Neural cell (in vitro differentiated cells): ENCODE measurements around the gene WRNIP1. TPM values are rescaled to one million over a fixed set of nuclear protein-coding genes. Genes with fewer than 3 reads are reported as not detected.

Source experiments
- H2AFZ ChIP-seq: fragments of 200-600, 300-800 bp; sonication (generic), shearing (Covaris generic); 2 replicates; pipeline ENCODE4 v1.6.0; 2014; ENCODE audit warnings: low read depth, mild to moderate bottlenecking, antibody characterized with exemption, low read length, moderate library complexity
- H3F3A ChIP-seq: fragments of 200-600 bp; shearing (Covaris generic); 2 replicates; pipeline ENCODE4 v1.6.1; 2016; ENCODE audit warnings: mild to moderate bottlenecking, moderate library complexity, mixed read lengths, antibody characterized with exemption, low read length; ENCODE audit not compliant: insufficient read depth, poor library complexity, severe bottlenecking
- H3K27ac ChIP-seq: fragments of 200-600, 300-800 bp; sonication (generic), shearing (Covaris generic); 2 replicates; pipeline ENCODE4 v1.5.1; 2014; ENCODE audit warnings: mild to moderate bottlenecking, low read length, moderate library complexity
- H3K27me3 ChIP-seq: fragments of 300-800, 200-600 bp; sonication (generic), shearing (Covaris generic); 2 replicates; pipeline ENCODE4 v1.6.0; 2014; ENCODE audit warnings: mild to moderate bottlenecking, low read depth, low read length, moderate library complexity; ENCODE audit not compliant: insufficient read depth
- H3K36me3 ChIP-seq: fragments of 300-800, 200-600 bp; sonication (generic), shearing (Covaris generic); 2 replicates; pipeline ENCODE4 v1.5.1; 2014; ENCODE audit warnings: mild to moderate bottlenecking, antibody characterized with exemption, low read length, moderate library complexity; ENCODE audit not compliant: insufficient read depth
- H3K4me2 ChIP-seq: fragments of 300-800, 200-600 bp; sonication (generic), shearing (Covaris generic); 2 replicates; pipeline ENCODE4 v1.6.0; 2014; ENCODE audit warnings: mild to moderate bottlenecking, low read length
- H3K4me3 ChIP-seq: fragments of 300-800, 200-600 bp; sonication (generic), shearing (Covaris generic); 2 replicates; pipeline ENCODE4 v1.5.1; 2014; ENCODE audit warnings: mild to moderate bottlenecking, low read length, moderate library complexity
- H3K79me2 ChIP-seq: fragments of 200-600 bp; shearing (Covaris generic); replicated peaks from 2 replicates; pipeline ENCODE4 v1.6.0; 2014; ENCODE audit warnings: mild to moderate bottlenecking, low read length, moderate library complexity; ENCODE audit not compliant: insufficient read depth
- H3K9ac ChIP-seq: fragments of 300-800, 200-600 bp; sonication (generic), shearing (Covaris generic); 2 replicates; pipeline ENCODE4 v1.6.1; 2016; ENCODE audit warnings: mild to moderate bottlenecking, low read length, mixed read lengths
- H3K9me2 ChIP-seq: fragments of 200-600 bp; shearing (Covaris generic); 2 replicates; pipeline ENCODE4 v1.6.1; 2016; ENCODE audit warnings: mild to moderate bottlenecking, low read length, mixed read lengths; ENCODE audit not compliant: insufficient read depth
- H3K9me3 ChIP-seq: fragments of 200-600, 300-800 bp; sonication (generic), shearing (Covaris generic); 2 replicates; pipeline ENCODE4 v1.6.1; 2016; ENCODE audit warnings: mild to moderate bottlenecking, mixed run types, low read length, moderate library complexity, mixed read lengths
- H4K20me1 ChIP-seq: fragments of 200-600 bp; shearing (Covaris generic); 2 replicates; pipeline ENCODE4 v1.6.1; 2016; ENCODE audit warnings: mild to moderate bottlenecking, mixed run types; ENCODE audit not compliant: insufficient read depth
- CTCF ChIP-seq: fragments of 450-650 bp; IDR thresholded peaks from 2 replicates; pipeline ENCODE4 v1.5.1; 2014; ENCODE audit warnings: antibody characterized with exemption, mild to moderate bottlenecking, moderate library complexity; ENCODE audit not compliant: poor library complexity, severe bottlenecking
- EP300 ChIP-seq: fragments of 450-650 bp; conservative IDR thresholded peaks from 2 replicates; pipeline ENCODE4 v1.6.1; 2014; ENCODE audit warnings: antibody characterized with exemption, mild to moderate bottlenecking, moderate library complexity; ENCODE audit not compliant: poor library complexity, severe bottlenecking
- EZH2 ChIP-seq: fragments of 200-600, 300-800 bp; shearing (Covaris generic), sonication (generic); IDR thresholded peaks from 2 replicates; pipeline ENCODE4 v1.6.1; 2014; ENCODE audit warnings: antibody characterized with exemption, low read length, borderline replicate concordance, mild to moderate bottlenecking; ENCODE audit not compliant: insufficient read depth, poor library complexity, severe bottlenecking
- MXI1 ChIP-seq: fragments of 450-650 bp; conservative IDR thresholded peaks from 2 replicates; pipeline ENCODE4 v1.6.1; 2014; ENCODE audit warnings: antibody characterized with exemption, mild to moderate bottlenecking; ENCODE audit not compliant: poor library complexity, severe bottlenecking
- POLR2AphosphoS5 ChIP-seq: IDR thresholded peaks from 2 replicates; pipeline ENCODE4 v1.6.1; 2012
- RAD21 ChIP-seq: fragments of 450-650 bp; conservative IDR thresholded peaks from 2 replicates; pipeline ENCODE4 v1.6.1; 2014; ENCODE audit warnings: antibody characterized with exemption, mild to moderate bottlenecking, moderate library complexity
- REST ChIP-seq: IDR thresholded peaks from 2 replicates; pipeline ENCODE4 v1.6.1; 2012; ENCODE audit warnings: borderline replicate concordance
- SMC3 ChIP-seq: fragments of 450-650 bp; conservative IDR thresholded peaks from 2 replicates; pipeline ENCODE4 v1.6.1; 2014; ENCODE audit warnings: antibody characterized with exemption, mild to moderate bottlenecking, moderate library complexity; ENCODE audit not compliant: poor library complexity
- TAF1 ChIP-seq: IDR thresholded peaks from 2 replicates; pipeline ENCODE4 v1.6.1; 2012; ENCODE audit warnings: low read depth
- polyA plus RNA-seq: library from polyadenylated mRNA; depleted of rRNA; stranded (reverse); fragments of >200 nt; gene quantifications from 2 replicates; pipeline ENCODE4 v1.2.3, GENCODE V29; 2014

WRNIP1 gene
- polyA plus RNA-seq, 1 donor from 2014 or later: 93.7 TPM

- H4K20me1 ChIP-seq: peaks cover 4% of the 10 kb centered on the region
These were observed 3.5 kb downstream of the WRNIP1 start for GRCh38 chr6:2768696-2769095.

GRCh38 chr6:2770171-2770570, 5.0 kb downstream of the WRNIP1 start:
- H3K4me3 ChIP-seq: no peak overlapping the region
- H4K20me1 ChIP-seq: peaks cover 4% of the 10 kb centered on the region
- peaks cover 75% of the 10 kb centered on the region for H3K79me2 ChIP-seq
- no peaks in the 10 kb centered on the region for H3K36me3 ChIP-seq
- no peaks in the 10 kb centered on the region for H3K9me3 ChIP-seq
- no peak overlapping the region for H2AFZ ChIP-seq
- H3K4me2 ChIP-seq: no peak overlapping the region
- H3K27me3 ChIP-seq: no peaks in the 10 kb centered on the region
- H3F3A ChIP-seq: peaks cover 6% of the 10 kb centered on the region
- no peak overlapping the region for H3K9ac ChIP-seq
- no peak overlapping the region for H3K27ac ChIP-seq
- no peaks in the 10 kb centered on the region for H3K9me2 ChIP-seq
- TF ChIP-seq RAD21 (no peak), TAF1 (no peak), MXI1 (no peak), EZH2 (no peak), SMC3 (no peak), CTCF (no peak), EP300 (no peak), POLR2AphosphoS5 (no peak)

More at GRCh38 chr6:2768696-2769095, 3.5 kb downstream of the WRNIP1 start:
- no peak overlapping the region for H3K9ac ChIP-seq
- TF ChIP-seq EP300 (no peak), EZH2 (no peak), RAD21 (no peak), MXI1 (no peak), POLR2AphosphoS5 (no peak), SMC3 (no peak), TAF1 (no peak), REST (no peak), CTCF (no peak)
- no peak overlapping the region for H3K27ac ChIP-seq
- peak overlapping the region; percentile 79 for H3K4me3 ChIP-seq
- no peaks in the 10 kb centered on the region for H3K9me3 ChIP-seq
- H2AFZ ChIP-seq: no peak overlapping the region
- peak overlapping the region; percentile 99 for H3K4me2 ChIP-seq
- H3K9me2 ChIP-seq: no peaks in the 10 kb centered on the region
- no peaks in the 10 kb centered on the region for H3K27me3 ChIP-seq
- H3K36me3 ChIP-seq: no peaks in the 10 kb centered on the region
- peaks cover 74% of the 10 kb centered on the region for H3K79me2 ChIP-seq
- peaks cover 10% of the 10 kb centered on the region for H3F3A ChIP-seq
